NCI-H1105 treated with DMSO at 0.1 percent for 48 hours (cell line): Measurements from ENCODE around the gene GALC.

ENCODE experiments used
- DNase-seq: peaks from one replicate; lab custom pipeline; 2025; lab: John Stamatoyannopoulos, UW

GALC gene

GRCh38 chr14:88005978-88006851, 13.2 kb upstream of the GALC start:
- no peak for DNase-seq

GRCh38 chr14:88005050-88005481, 12.1 kb upstream of the GALC start, which contains the start of gene GPR65:
TSS of gene GPR65 (plus strand) at chr14:88005135. CDS start at chr14:88010848, 5,713 bp downstream.
- DNase-seq, result no peak

GRCh38 chr14:88004506-88005036, 11.6 kb upstream of the GALC start:
- no peak for DNase-seq

- no peak for DNase-seq
These were observed 10.4 kb upstream of the GALC start for GRCh38 chr14:88003425-88003824.

GRCh38 chr14:88002421-88003075, 9.6 kb upstream of the GALC start:
- DNase-seq, result no peak

- DNase-seq, result no peak
These were observed 6.3 kb upstream of the GALC start for GRCh38 chr14:87999277-87999676.

- DNase-seq, result no peak
These were observed 5.5 kb upstream of the GALC start for GRCh38 chr14:87998482-87998881.

GRCh38 chr14:87996291-87996592, 3.3 kb upstream of the GALC start:
- DNase-seq, result no peak

GRCh38 chr14:87995500-87996290, 2.7 kb upstream of the GALC start:
- DNase-seq, result no peak

GRCh38 chr14:87994974-87995373, 2.0 kb upstream of the GALC start:
- DNase-seq, result no peak

- no peak for DNase-seq
These were observed 650 bp downstream of the GALC start for GRCh38 chr14:87992346-87992717.

- DNase-seq, result no peak
These were observed 2.3 kb downstream of the GALC start for GRCh38 chr14:87990682-87991081.

- no peak for DNase-seq
These were observed 3.1 kb downstream of the GALC start for GRCh38 chr14:87989956-87990299.

- no peak for DNase-seq
These were observed 3.6 kb downstream of the GALC start for GRCh38 chr14:87989221-87989955.

- no peak for DNase-seq
These were observed 13.3 kb downstream of the GALC start for GRCh38 chr14:87979689-87980088.

GRCh38 chr14:87975636-87976035, 17.3 kb downstream of the GALC start:
- DNase-seq, result no peak

- DNase-seq, result no peak
These were observed 22.0 kb downstream of the GALC start for GRCh38 chr14:87971010-87971409.

- DNase-seq, result no peak
These were observed 25.5 kb downstream of the GALC start for GRCh38 chr14:87967496-87967895.

- no peak for DNase-seq
These were observed 26.2 kb downstream of the GALC start for GRCh38 chr14:87966816-87967215.

- no peak for DNase-seq
These were observed 31.7 kb downstream of the GALC start for GRCh38 chr14:87961246-87961645.

- no peak for DNase-seq
These were observed 32.8 kb downstream of the GALC start for GRCh38 chr14:87960013-87960787.
